Hypothalamus (tissue), 51 donors: ENCODE measurements around the gene C19orf25.

Experiments used
- DNase-seq, 51 donors: peaks; one replicate each; lab custom pipeline; 2025; lab: John Stamatoyannopoulos, UW

C19orf25 gene

DNA sequence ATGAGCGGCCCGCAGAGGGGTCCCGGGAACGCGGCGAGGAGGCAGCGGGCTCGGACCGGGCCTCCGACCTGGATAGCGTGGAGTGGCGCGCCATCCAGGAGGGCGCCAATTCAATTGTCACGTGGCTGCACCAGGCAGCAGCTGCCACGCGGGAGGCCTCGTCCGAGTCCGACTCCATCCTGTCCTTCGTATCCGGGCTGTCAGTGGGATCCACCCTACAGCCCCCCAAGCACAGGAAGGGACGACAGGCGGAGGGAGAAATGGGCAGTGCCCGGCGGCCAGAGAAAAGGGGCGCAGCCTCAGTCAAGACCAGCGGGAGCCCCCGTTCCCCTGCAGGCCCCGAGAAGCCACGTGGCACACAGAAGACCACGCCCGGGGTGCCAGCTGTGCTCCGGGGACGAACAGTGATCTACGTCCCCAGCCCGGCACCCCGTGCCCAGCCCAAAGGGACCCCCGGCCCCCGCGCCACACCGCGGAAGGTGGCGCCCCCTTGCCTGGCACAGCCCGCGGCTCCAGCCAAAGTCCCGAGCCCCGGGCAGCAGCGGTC, 10.7 kb downstream of the C19orf25 start:
- DNase-seq, result no peak

DNA sequence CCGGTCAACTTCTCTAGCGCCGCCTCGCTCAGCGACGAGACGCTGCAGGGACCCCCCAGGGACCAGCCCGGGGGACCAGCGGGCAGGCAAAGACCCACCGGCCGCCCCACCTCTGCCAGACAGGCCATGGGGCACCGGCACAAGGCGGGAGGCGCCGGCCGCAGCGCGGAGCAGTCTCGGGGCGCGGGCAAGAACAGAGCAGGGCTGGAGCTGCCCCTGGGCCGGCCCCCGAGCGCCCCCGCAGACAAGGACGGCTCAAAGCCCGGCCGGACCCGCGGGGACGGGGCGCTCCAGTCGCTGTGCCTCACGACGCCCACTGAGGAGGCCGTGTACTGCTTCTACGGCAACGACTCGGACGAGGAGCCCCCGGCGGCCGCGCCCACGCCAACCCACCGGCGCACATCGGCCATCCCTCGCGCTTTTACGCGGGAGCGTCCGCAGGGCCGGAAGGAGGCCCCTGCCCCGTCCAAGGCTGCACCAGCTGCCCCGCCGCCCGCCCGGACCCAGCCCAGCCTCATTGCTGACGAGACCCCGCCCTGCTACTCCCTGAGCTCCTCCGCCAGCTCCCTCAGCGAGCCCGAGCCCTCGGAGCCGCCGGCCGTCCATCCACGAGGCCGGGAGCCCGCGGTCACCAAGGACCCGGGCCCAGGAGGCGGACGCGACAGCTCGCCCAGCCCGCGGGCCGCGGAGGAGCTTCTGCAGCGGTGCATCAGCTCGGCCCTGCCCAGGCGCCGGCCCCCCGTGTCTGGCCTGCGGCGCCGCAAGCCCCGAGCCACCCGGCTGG, 11.3 kb downstream of the C19orf25 start:
- no peak for DNase-seq

DNA sequence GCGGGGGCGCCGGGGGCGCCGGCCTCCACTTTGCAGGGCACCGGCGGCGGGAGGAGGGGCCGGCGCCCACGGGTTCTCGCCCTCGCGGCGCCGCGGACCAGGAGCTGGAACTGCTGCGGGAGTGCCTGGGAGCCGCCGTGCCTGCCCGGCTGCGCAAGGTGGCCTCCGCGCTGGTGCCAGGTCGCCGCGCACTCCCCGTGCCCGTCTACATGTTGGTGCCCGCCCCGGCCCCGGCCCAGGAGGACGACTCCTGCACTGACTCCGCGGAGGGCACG, 11.9 kb downstream of the C19orf25 start:
- DNase-seq, result no peak

DNA sequence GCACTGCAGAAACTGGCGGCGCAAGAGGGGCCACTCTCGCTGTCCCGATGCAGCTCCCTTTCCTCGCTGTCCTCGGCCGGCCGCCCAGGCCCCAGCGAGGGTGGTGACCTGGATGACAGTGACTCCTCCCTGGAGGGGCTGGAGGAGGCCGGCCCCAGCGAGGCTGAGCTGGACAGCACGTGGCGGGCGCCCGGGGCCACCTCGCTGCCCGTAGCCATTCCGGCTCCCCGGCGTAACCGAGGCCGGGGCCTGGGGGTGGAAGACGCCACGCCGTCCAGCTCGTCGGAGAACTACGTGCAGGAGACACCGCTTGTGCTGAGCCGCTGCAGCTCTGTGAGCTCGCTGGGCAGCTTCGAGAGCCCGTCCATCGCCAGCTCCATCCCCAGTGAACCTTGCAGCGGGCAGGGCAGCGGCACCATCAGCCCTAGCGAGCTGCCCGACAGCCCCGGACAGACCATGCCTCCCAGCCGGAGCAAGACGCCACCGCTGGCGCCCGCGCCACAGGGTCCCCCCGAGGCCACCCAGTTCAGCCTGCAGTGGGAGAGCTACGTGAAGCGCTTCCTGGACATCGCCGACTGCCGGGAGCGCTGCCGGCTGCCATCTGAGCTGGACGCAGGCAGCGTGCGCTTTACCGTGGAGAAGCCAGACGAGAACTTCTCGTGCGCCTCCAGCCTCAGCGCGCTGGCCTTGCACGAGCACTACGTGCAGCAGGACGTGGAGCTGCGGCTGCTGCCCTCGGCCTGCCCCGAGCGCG, 12.4 kb downstream of the C19orf25 start:
- DNase-seq, result no peak

DNA sequence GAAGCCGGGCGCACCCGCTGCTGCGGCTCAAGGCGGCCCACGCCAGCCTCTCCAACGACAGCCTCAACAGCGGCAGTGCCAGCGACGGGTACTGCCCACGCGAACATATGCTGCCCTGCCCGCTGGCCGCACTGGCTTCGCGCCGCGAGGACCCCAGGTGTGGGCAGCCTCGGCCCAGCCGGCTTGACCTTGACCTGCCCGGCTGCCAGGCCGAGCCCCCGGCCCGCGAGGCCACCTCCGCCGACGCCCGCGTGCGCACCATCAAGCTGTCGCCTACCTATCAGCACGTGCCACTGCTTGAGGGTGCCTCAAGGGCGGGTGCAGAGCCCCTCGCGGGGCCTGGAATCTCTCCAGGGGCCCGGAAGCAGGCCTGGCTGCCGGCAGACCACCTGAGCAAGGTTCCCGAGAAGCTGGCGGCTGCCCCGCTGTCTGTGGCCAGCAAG, 13.0 kb downstream of the C19orf25 start:
- DNase-seq, result no peak

DNA sequence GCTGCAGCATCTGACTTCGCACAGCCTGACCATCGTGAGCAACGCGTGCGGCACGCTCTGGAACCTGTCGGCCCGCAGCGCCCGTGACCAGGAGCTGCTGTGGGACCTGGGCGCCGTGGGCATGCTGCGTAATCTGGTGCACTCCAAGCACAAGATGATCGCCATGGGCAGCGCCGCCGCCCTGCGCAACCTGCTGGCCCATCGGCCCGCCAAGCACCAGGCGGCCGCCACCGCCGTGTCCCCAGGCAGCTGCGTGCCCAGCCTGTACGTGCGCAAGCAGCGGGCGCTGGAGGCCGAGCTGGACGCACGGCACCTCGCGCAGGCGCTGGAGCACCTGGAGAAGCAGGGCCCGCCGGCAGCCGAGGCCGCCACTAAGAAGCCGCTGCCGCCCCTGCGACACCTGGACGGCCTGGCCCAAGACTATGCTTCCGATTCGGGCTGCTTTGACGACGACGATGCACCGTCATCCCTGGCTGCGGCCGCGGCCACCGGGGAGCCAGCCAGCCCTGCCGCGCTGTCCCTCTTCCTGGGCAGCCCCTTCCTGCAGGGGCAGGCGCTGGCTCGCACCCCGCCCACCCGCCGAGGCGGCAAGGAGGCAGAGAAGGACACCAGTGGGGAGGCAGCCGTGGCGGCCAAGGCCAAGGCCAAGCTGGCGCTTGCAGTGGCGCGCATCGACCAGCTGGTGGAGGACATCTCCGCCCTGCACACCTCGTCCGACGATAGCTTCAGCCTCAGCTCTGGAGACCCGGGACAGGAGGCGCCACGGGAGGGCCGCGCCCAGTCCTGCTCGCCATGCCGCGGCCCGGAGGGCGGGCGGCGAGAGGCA, 13.6 kb downstream of the C19orf25 start:
- DNase-seq, result peak in 4 of 51 donors; percentile 11 to 32 (median 30)

DNA sequence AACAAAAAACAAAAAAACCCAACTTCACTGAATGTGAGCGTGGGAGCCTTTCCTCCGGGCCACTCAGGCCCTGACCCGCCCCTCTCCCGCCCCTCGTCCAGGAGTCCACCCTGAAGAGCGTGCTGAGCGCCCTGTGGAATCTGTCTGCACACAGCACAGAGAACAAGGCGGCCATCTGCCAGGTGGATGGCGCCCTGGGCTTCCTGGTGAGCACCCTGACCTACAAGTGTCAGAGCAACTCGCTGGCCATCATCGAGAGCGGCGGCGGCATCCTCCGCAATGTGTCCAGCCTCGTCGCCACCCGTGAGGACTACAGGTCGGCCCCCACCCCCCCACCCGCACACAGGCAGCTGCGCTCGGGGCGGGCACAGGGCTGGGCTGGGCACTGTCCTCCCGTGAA, 17.2 kb downstream of the C19orf25 start:
- DNase-seq, result no peak

DNA sequence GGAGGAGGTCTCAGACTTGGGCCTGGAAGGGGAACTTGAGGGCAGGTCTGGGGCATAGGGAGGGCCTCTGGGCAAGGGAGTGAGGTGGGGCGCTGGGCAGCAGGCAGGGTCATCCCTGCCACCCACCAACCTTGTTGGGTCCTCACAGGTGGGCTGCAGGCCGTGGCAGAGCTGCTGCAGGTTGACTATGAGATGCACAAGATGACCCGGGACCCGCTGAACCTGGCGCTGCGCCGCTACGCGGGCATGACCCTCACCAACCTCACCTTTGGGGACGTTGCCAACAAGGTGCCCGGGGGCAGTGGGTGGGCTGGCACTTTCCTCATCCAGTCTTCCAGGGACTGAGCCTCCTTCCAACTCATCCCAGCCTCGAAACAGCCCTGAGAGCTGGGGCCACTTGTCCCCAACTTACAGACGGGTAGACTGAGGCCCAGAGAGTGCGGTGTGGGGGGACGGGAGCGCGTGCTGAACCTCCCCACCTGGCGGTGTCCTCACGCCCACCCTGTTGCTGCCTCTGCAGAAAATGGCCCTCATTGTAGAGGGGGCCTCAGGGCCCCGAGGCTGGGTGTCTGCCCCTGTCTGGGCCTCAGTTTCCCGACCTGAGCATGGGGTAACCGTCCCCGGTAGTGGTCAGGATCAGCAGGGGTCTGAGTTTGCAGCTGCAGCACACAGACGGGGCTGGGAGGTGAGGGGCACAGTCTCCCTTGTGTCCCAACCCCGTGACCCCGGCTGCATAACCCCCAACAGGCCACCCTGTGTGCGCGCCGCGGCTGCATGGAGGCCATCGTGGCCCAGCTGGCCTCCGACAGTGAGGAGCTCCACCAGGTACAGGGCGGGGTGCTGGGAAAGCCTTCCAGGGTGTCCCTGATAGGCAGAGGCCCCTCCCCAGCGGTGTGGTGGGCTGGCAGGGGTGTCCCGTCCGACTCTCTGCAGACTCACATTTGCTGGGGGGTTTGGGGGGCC, 18.7 kb downstream of the C19orf25 start:
- DNase-seq, result no peak

DNA sequence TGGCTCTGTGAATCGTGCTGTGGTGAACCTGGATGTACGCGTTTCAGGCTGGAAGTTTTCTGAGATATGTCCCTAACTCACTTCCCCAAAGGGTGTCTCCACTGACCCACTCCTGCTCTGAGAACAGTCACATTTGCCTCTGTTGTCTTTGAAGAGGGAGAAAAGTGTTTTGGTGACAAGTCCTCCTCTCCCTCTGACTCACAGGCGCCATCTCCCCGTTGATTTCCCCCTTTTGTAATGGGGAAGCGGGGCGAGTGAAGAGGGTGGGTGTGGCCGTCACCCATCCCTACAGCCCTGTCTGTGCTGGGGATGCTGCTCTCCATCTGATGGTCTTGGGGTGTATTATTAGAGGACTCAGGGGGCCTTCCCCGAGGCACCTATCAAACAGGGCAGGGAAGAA, 19.5 kb downstream of the C19orf25 start:
- DNase-seq, result no peak

DNA sequence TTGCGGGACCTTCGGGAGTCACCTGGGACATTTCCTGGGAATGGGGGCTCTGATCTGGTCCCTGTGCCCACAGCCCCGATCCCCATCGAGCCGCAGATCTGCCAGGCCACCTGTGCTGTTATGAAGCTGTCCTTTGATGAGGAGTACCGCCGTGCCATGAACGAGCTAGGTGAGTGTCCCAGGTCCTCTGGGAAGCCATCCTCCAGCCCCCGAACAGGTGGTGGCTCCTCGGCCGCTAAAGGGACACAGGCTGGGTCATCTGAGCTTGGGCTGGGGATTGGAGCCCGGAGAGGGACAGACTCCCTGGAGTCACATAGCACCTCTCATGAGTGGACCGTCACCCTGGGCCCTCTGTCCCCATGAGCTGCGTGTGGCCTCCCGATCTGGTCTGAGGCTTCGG, 21.1 kb downstream of the C19orf25 start:
- no peak for DNase-seq

DNA sequence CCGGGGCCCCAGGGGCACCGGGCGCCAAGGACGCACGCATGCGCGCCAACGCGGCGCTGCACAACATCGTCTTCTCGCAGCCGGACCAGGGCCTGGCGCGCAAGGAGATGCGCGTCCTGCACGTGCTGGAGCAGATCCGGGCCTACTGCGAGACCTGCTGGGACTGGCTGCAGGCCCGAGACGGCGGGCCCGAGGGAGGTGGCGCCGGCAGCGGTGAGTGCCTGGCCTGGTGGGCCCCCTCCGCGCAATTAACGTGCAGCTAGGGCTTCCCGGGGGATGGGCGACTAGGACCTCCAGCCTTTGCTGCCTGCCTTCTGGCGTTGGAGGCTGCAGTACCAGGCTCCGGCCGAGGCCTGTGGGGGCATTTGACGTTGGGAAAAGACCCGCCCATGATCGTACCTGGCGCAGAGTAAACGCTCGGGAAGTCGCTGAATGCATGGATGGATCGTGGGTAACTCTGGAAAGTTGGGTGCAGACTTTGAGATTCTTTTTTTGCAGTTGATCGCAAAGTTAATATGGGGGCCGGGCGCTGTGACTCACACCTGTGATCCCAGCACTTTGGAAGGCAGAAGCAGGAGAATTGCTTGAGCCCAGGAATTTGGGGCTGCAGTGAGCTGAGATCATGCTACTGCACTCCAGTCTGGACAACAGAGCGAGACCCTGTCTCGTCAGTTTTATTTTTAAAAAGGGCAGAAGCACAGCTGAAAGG, 21.8 kb downstream of the C19orf25 start:
- no peak for DNase-seq

DNA sequence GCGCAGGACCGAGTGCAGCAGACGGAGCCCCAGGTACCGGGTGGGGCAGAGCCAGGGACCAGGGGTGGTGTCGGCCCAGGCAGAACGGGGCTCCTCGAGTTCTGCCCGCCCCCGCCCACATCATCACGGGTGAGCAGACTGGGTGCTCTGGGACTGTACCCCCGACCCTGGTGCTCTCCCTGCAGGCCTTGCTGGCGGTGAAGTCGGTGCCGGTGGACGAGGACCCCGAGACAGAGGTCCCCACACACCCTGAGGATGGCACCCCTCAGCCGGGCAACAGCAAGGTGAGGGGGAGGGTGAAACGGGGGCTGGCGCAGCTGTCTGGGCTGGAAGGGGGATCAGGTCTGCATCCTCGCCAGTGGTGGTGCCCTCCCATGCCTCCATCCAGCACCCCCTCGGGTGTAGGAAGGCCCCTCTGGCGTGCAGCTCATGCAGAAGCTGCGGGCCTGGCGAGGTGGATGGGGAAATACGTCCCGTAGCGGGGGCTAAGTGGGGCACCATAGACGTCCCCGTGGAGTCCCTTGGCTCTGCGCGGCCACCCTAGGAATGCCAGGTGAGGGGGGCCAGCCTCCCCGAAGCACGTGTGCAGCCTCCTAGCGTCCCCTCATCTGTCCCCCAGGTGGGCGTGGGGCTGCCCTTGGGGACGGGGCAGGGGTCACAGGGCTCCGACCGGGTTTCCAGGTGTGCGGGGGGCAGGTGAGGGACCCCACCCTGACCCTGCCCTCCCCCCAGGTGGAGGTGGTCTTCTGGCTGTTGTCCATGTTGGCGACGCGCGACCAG, 22.7 kb downstream of the C19orf25 start:
- DNase-seq, result no peak

DNA sequence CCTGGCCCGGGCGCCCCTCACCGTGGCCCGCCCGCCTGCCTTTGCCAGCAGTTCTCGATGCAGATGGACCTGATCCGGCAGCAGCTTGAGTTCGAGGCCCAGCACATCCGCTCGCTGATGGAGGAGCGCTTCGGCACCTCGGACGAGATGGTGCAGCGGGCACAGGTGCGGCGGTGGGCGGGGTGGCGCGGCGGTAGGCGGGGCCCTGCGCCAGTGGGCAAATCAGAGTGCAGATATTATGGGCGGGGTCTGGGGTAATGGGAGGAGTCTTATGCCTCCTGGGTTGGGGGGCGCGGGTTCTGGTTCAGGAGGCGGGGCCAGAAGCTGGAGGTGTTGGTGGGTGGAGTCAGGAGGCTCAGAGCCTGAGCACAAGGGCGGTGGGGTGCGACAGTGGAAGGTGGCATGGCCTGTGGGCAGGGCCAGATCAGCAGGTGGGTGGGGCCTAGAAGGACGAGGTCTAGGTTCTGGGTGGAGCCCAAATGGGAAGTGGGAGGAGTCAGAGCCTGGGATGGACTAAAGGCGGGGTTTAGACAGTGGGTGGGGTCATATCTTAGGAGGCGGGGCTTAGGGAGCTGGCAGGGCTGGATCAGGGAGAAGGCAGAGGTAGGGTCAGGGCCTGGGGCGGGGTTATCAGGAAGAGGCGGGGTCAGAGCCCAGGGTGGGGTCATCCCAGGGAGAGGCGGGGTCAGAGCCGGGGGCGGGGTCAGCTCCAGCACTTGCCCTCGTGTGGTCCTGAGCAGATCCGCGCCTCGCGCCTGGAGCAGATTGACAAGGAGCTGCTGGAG, 23.5 kb downstream of the C19orf25 start:
- peak in 17 of 51 donors; percentile 12 to 58 (median 42) for DNase-seq

DNA sequence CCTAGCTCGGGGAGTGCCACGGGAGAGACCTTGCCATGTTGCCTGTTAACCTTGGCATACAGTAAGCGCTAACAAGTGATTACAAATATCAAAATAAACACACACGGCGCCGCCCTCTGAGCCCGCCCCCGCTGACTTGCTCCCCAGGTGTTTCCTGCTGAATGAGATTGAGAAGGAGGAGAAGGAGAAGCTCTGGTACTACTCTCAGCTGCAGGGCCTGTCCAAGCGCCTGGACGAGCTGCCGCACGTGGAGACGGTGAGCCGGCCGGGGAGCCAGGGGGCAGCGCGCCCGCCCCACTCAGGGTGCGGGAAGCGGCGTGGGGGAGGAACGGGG, 24.0 kb downstream of the C19orf25 start:
- DNase-seq, result no peak

DNA sequence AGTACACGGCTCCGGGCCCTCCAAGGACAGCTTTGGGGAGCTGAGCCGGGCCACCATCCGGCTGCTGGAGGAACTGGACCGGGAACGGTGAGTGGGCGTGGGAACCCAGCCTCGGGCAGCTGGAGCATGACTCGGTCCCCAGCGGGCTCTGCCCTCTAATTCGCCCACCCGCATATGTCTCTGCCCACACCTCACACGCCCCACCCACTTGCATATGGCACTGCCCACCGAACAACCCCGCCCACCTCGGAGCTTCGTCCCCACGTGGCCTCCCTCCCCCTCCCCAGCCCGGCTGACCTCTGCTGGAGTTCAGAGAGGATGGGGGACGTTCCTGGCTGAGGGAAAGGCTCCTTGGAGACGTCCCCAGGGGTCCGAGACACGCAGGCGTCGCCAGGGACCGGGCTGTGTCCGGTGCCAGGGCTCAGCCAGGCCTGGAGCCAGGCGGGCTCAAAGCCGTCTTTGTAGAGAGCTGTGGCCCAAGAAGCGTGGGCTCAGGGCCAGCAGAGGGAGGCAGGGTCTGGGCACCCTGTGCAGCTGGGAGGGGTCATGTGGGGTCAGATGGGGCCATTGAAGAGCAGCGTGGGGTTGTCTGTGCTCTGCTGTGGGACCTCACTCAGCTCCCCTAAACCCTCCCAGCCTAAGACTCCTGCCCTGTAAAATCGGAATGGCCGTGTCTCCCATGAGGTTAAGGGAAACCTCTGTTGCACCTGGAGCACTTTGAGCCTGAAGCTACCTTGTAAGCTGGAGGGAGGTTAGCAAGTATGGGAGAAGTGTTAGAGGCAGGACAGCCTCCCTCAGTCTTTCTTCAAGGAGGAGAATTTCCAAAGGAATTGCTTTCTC, 25.3 kb downstream of the C19orf25 start:
- peak; percentile 52 to 99 (median 94) for DNase-seq

DNA sequence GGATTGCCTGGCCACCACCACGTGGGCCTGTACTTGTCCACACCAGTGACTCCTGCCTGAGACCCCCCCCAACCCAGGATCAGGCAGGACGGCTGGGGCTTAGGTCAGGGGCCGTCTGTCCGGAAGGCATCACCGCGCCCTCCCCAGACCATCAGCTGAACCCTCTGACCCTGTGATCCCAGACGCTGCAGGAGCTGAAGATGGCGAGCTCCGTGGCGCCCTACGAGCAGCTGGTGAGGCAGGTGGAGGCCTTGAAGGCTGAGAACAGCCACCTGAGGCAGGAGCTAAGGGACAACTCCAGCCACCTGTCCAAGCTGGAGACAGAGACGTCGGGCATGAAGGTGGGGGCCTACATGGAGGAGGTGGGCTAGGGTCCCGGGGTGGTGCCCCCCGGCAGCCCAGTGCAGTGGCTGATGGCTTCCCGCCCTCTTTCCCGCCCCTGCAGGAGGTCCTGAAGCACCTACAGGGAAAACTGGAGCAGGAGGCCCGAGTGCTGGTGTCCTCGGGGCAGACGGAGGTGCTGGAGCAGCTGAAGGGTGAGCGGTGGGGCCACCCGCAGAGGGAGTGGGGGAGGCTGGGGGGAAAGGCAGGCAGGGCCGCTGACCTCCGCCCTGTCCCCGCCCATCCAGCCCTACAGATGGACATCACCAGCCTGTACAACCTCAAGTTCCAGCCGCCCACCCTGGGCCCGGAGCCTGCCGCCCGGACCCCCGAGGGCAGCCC, 26.1 kb downstream of the C19orf25 start:
- DNase-seq, result peak in 2 of 51 donors; percentile 49 to 55
